ENCODE results near the gene EEF1A2. TPM values are rescaled to one million over a fixed set of nuclear protein-coding genes. Genes with fewer than 3 reads are reported as not detected.

The EEF1A2 gene
- total and polyA plus RNA-seq, 2 donors from 2014 or later, result 1.5 to 18.1 TPM

DNA sequence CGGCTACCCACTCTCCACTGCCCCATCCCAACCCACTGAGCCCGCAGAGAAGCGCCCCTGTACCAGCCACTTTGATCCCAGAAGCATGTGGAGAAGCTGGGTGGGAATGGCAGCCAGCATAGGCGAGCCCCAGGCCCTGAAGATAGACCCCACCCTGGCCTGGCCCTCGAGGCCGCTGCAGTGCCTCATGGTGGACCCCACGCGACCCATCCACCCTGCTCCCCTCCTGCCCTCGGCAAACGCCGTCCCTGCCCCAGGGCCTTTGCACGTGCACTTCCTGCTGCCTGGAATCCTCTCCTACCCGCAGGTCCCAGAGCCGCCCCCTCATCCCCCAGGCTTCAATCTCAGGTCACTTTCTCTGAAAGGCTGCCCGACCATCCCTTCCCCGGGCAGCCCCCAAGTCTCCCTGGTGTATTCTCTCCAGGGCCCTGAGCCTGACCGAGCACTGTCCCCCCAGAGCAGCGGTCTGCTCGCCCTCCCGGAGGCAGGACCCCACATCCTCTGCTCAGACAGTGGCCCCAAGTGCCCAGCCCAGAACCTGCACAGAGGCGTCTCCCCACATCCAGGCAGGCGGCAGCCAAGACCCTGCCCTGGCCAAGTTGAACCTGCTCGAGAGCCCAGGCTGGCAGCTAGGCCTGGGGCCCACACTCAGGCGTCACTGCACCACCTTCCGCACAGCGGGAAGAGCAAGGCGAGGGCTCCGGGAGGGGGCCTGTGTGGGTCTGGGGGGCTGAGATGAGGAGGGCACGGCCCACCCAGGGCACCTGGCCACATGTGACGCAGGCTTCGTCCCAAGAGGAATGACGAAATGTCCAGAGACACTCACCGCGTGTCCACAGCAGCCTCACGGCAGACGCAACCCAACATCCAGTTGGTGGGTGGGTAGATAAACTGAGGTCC, 40.5 kb downstream of the EEF1A2 start:
- intact Hi-C loops (cut with DNase I), result no loop called here
- Histone ChIP-seq H3K4me1 (ENCODE audit: control insufficient read depth in 2 of 3, insufficient read depth in 2 of 3, low read depth in 1 of 3, low read length in 3 of 3) (no peaks in the 10 kb centered on the region), H3K9ac (ENCODE audit: low read length in 3 of 3) (no peak overlapping the region), H3K36me3 (ENCODE audit: control insufficient read depth in 2 of 3, insufficient read depth in 3 of 3, low read length in 3 of 3) (no peaks in the 10 kb centered on the region), H3K9me3 (ENCODE audit: control insufficient read depth in 2 of 3, insufficient read depth in 1 of 3, low read length in 3 of 3) (no peaks in the 10 kb centered on the region), H3K4me3 (ENCODE audit: low read length in 3 of 3) (no peak overlapping the region), H3K27ac (ENCODE audit: low read depth in 2 of 2, low read length in 2 of 2) (no peak overlapping the region), H3K27me3 (ENCODE audit: control insufficient read depth, insufficient read depth, low read length) (no peaks in the 10 kb centered on the region)
- DNase-seq, result no peak
- FAIRE-seq, result no peak
- TF ChIP-seq, protein P1, sequence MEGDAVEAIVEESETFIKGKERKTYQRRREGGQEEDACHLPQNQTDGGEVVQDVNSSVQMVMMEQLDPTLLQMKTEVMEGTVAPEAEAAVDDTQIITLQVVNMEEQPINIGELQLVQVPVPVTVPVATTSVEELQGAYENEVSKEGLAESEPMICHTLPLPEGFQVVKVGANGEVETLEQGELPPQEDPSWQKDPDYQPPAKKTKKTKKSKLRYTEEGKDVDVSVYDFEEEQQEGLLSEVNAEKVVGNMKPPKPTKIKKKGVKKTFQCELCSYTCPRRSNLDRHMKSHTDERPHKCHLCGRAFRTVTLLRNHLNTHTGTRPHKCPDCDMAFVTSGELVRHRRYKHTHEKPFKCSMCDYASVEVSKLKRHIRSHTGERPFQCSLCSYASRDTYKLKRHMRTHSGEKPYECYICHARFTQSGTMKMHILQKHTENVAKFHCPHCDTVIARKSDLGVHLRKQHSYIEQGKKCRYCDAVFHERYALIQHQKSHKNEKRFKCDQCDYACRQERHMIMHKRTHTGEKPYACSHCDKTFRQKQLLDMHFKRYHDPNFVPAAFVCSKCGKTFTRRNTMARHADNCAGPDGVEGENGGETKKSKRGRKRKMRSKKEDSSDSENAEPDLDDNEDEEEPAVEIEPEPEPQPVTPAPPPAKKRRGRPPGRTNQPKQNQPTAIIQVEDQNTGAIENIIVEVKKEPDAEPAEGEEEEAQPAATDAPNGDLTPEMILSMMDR (IDR thresholded peaks at IDR 0.05; ENCODE audit: borderline replicate concordance, extremely low read depth, insufficient read depth), result no peak

DNA sequence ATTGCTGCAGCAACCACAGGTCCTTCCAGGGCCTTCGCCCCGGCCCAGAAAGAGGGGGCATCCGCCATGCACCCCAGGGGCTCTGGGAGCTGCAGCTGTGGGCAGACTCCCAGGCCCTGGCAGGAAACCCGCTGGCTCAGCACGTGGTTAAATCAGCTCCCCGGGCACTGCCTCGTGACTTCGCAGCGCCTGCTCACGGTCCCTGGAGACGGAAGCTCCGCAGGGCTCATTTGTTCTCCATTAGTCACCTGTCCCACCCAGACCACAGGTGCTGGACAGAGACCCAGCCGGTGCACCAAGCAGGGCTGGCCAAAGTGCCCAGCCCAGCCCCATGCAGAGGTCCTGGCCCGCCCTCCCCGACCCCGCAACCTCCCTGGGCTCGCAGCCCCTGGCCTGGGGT, 41.1 kb downstream of the EEF1A2 start:
- DNase-seq (peak in 1 of 5 donors; percentile 36), FAIRE-seq (no peak)
- Histone ChIP-seq H3K27ac (ENCODE audit: low read depth in 2 of 2, low read length in 2 of 2) (no peak overlapping the region), H3K27me3 (ENCODE audit: control insufficient read depth, insufficient read depth, low read length) (no peaks in the 10 kb centered on the region), H3K36me3 (ENCODE audit: control insufficient read depth in 2 of 3, insufficient read depth in 3 of 3, low read length in 3 of 3) (no peaks in the 10 kb centered on the region), H3K9me3 (ENCODE audit: control insufficient read depth in 2 of 3, insufficient read depth in 1 of 3, low read length in 3 of 3) (no peaks in the 10 kb centered on the region), H3K4me1 (ENCODE audit: control insufficient read depth in 2 of 3, insufficient read depth in 2 of 3, low read depth in 1 of 3, low read length in 3 of 3) (no peaks in the 10 kb centered on the region), H3K4me3 (ENCODE audit: low read length in 3 of 3) (no peak overlapping the region), H3K9ac (ENCODE audit: low read length in 3 of 3) (no peak overlapping the region)
- intact Hi-C loops (cut with DNase I), result no loop called here
- TF ChIP-seq, protein P1 (IDR thresholded peaks at IDR 0.05; ENCODE audit: borderline replicate concordance, extremely low read depth, insufficient read depth), result no peak

DNA sequence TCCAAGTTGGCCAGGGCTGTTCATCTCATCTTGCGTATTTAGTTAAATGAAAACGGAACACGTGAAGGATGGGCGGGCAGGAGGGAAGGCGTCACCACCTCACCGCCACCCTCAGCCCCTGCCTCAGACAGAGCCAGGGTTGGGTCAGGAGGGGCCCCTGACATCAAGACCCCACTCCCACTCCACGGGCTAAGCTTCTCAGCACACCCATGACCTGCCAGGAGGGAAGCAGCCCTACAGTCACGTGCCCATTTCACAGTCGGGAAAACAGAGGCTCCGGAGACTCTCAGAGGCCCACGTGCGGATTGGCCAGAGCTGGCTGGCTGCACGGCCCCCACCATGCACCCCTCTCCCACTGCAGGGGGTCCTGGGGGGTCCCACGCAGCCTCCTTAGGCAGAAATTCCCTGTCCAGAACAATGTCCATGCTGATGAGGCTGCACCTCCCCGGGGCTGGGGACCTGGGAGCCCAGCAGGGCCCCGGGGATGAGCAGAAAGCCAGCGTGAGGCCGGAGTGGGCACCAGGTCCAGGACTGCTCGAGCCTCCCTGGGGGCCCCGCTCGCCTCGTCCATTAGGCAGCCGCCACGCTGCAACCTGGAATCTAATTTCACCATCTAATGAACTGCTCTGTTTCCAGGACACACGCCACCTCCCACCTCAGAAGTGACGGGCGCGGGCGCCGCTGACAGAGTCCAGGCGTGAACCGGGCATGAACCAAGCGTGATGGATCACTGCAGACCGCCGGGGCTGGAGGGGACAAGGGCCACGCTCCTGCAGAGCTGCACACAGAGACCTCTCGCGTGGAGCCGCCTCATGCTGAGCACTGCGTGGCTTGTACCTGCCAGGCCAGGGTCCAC, 42.2 kb downstream of the EEF1A2 start:
- DNase-seq (peak in 4 of 5 donors; percentile 75 to 88 (median 82)), FAIRE-seq (no peak)
- Histone ChIP-seq H3K4me3 (ENCODE audit: low read length in 3 of 3) (no peak overlapping the region), H3K9ac (ENCODE audit: low read length in 3 of 3) (no peak overlapping the region), H3K4me1 (ENCODE audit: control insufficient read depth in 2 of 3, insufficient read depth in 2 of 3, low read depth in 1 of 3, low read length in 3 of 3) (no peaks in the 10 kb centered on the region), H3K9me3 (ENCODE audit: control insufficient read depth in 2 of 3, insufficient read depth in 1 of 3, low read length in 3 of 3) (no peaks in the 10 kb centered on the region), H3K27me3 (ENCODE audit: control insufficient read depth, insufficient read depth, low read length) (no peaks in the 10 kb centered on the region), H3K36me3 (ENCODE audit: control insufficient read depth in 2 of 3, insufficient read depth in 3 of 3, low read length in 3 of 3) (no peaks in the 10 kb centered on the region), H3K27ac (ENCODE audit: low read depth in 2 of 2, low read length in 2 of 2) (no peak overlapping the region)
- TF ChIP-seq, protein P1 (IDR thresholded peaks at IDR 0.05; ENCODE audit: borderline replicate concordance, extremely low read depth, insufficient read depth), result no peak
- intact Hi-C loops (cut with DNase I), result no loop called here

Data from kidney (tissue), 14 donors.